Effector memory CD4-positive, alpha-beta T cell (primary cell): Measurements from ENCODE around the gene FOXC1.
A peak's percentile ranks its signal among the peaks of the same experiment; 100 is the strongest.

Experiments
- DNase-seq, 3 donors: peaks; one replicate each; pipeline ENCODE4 v3.0.0-alpha.2; 2020
- H3K27ac ChIP-seq: 2 replicates; pipeline ENCODE4 v1.7.0; 2013; ENCODE audit warnings: mild to moderate bottlenecking, low read length, moderate library complexity; ENCODE audit not compliant: insufficient read depth, poor library complexity, severe bottlenecking
- H3K27me3 ChIP-seq: replicated peaks from 2 replicates; pipeline ENCODE4 v1.7.0; 2013; ENCODE audit warnings: mild to moderate bottlenecking, low read length; ENCODE audit not compliant: insufficient read depth, control insufficient read depth, poor library complexity, severe bottlenecking
- H3K36me3 ChIP-seq: 2 replicates; pipeline ENCODE4 v1.7.0; 2013; ENCODE audit warnings: mild to moderate bottlenecking, low read length, moderate library complexity; ENCODE audit not compliant: control insufficient read depth, insufficient read depth
- H3K4me1 ChIP-seq: 2 replicates; pipeline ENCODE4 v1.7.0; 2013; ENCODE audit warnings: low read length, mild to moderate bottlenecking; ENCODE audit not compliant: control insufficient read depth, insufficient read depth, poor library complexity, severe bottlenecking
- H3K4me3 ChIP-seq: 2 replicates; pipeline ENCODE4 v1.7.0; 2013; ENCODE audit warnings: low read length, low read depth, mild to moderate bottlenecking; ENCODE audit not compliant: insufficient read depth, poor library complexity, severe bottlenecking
- H3K9me3 ChIP-seq: 2 replicates; pipeline ENCODE4 v1.7.0; 2013; ENCODE audit warnings: mild to moderate bottlenecking, low read length, moderate library complexity; ENCODE audit not compliant: control insufficient read depth

FOXC1 gene

GRCh38 chr6:1623769-1624057 is 14.0 kb downstream of the FOXC1 start:
- H3K27me3 ChIP-seq, result peaks cover 47% of the 10 kb centered on the region

GRCh38 chr6:1624058-1624850 is 14.5 kb downstream of the FOXC1 start:
- H3K4me1 ChIP-seq, result peaks cover 10% of the 10 kb centered on the region
- H3K4me3 ChIP-seq, result peak overlapping the region; percentile 43
- H3K27me3 ChIP-seq, result peaks cover 42% of the 10 kb centered on the region
- DNase-seq, result no peak
- H3K9me3 ChIP-seq, result no peaks in the 10 kb centered on the region
- no peak overlapping the region for H3K27ac ChIP-seq
- no peaks in the 10 kb centered on the region for H3K36me3 ChIP-seq

More at GRCh38 chr6:1623769-1624057, 14.0 kb downstream of the FOXC1 start:
- Histone ChIP-seq H3K9me3 (no peaks in the 10 kb centered on the region), H3K36me3 (no peaks in the 10 kb centered on the region), H3K27ac (no peak overlapping the region), H3K4me1 (peaks cover 10% of the 10 kb centered on the region), H3K4me3 (no peak overlapping the region)
- no peak for DNase-seq

- H3K36me3 ChIP-seq, result no peaks in the 10 kb centered on the region
- no peak for DNase-seq
- H3K4me1 ChIP-seq, result peaks cover 3% of the 10 kb centered on the region
- H3K27ac ChIP-seq, result no peak overlapping the region
- H3K9me3 ChIP-seq, result no peaks in the 10 kb centered on the region
- H3K4me3 ChIP-seq, result peak overlapping the region; percentile 43
- H3K27me3 ChIP-seq, result peaks cover 39% of the 10 kb centered on the region
Measured at GRCh38 chr6:1624851-1625781, 15.4 kb downstream of the FOXC1 start.

- Histone ChIP-seq H3K27me3 (peaks cover 39% of the 10 kb centered on the region), H3K9me3 (no peaks in the 10 kb centered on the region), H3K4me3 (no peak overlapping the region), H3K36me3 (no peaks in the 10 kb centered on the region), H3K27ac (no peak overlapping the region), H3K4me1 (no peaks in the 10 kb centered on the region)
- DNase-seq, result no peak
Measured at GRCh38 chr6:1625794-1626435, 16.2 kb downstream of the FOXC1 start.

GRCh38 chr6:1626481-1626880 is 16.8 kb downstream of the FOXC1 start:
- H3K36me3 ChIP-seq, result no peaks in the 10 kb centered on the region
- no peak for DNase-seq
- no peaks in the 10 kb centered on the region for H3K9me3 ChIP-seq
- peaks cover 34% of the 10 kb centered on the region for H3K27me3 ChIP-seq
- H3K27ac ChIP-seq, result no peak overlapping the region
- H3K4me3 ChIP-seq, result no peak overlapping the region
- no peaks in the 10 kb centered on the region for H3K4me1 ChIP-seq

- Histone ChIP-seq H3K4me3 (no peak overlapping the region), H3K4me1 (no peaks in the 10 kb centered on the region), H3K27ac (no peak overlapping the region), H3K36me3 (no peaks in the 10 kb centered on the region), H3K9me3 (no peaks in the 10 kb centered on the region), H3K27me3 (peaks cover 34% of the 10 kb centered on the region)
- no peak for DNase-seq
Measured at GRCh38 chr6:1627827-1628560, 18.3 kb downstream of the FOXC1 start.

- peaks cover 25% of the 10 kb centered on the region for H3K27me3 ChIP-seq
- no peaks in the 10 kb centered on the region for H3K9me3 ChIP-seq
- no peak overlapping the region for H3K4me3 ChIP-seq
- no peak for DNase-seq
- no peak overlapping the region for H3K27ac ChIP-seq
- H3K4me1 ChIP-seq, result no peaks in the 10 kb centered on the region
- no peaks in the 10 kb centered on the region for H3K36me3 ChIP-seq
Measured at GRCh38 chr6:1629316-1629715, 19.6 kb downstream of the FOXC1 start.

GRCh38 chr6:1630212-1630770 is 20.6 kb downstream of the FOXC1 start:
- H3K36me3 ChIP-seq, result no peaks in the 10 kb centered on the region
- H3K27me3 ChIP-seq, result peaks cover 16% of the 10 kb centered on the region
- no peak overlapping the region for H3K27ac ChIP-seq
- DNase-seq, result no peak
- H3K9me3 ChIP-seq, result no peaks in the 10 kb centered on the region
- no peak overlapping the region for H3K4me3 ChIP-seq
- no peaks in the 10 kb centered on the region for H3K4me1 ChIP-seq

GRCh38 chr6:1630771-1631217 is 21.1 kb downstream of the FOXC1 start:
- peaks cover 11% of the 10 kb centered on the region for H3K27me3 ChIP-seq
- DNase-seq, result no peak
- no peaks in the 10 kb centered on the region for H3K9me3 ChIP-seq
- H3K4me1 ChIP-seq, result no peaks in the 10 kb centered on the region
- no peak overlapping the region for H3K4me3 ChIP-seq
- H3K36me3 ChIP-seq, result no peaks in the 10 kb centered on the region
- H3K27ac ChIP-seq, result no peak overlapping the region
